ENCODE results near the gene NRK. TPM values are rescaled to one million over a fixed set of nuclear protein-coding genes. Genes with fewer than 3 reads are reported as not detected.

The NRK gene
- total and polyA plus RNA-seq, 2 of the 4 experiments (the other 2 are of a cell fraction), result 0.92 to 2.7 TPM

DNA sequence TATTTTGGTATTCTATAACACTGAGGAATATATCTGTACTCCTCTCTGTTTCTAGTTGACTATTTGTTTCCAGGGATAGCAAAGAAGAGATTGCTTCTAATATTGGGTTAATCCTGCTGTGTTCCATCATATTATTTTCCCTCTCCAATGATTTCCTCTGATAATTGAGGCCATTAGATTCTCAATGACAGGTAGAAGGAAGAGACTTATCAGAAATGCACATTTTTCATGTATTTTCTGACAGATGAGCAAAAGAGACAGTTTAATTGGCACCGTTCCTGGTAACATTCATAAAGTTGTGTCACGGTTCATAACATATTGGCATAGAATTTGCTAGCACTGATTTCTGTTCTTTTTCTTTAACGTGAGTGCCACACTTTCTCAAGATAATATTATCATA lies 58.2 kb downstream of the NRK start:
- DNase-seq, result no peak
- CTCF ChIA-PET, result interaction anchor here (0.5 kb wide), 1 partner anchor 63 kb away, joined by 3 read pairs; no protein-coding TSS in a partner anchor
- no peaks in the 10 kb centered on the region for H4K20me1 ChIP-seq (ENCODE audit: insufficient read depth, low read length)
- H3K27ac ChIP-seq (ENCODE audit: insufficient read depth, low read length), result no peak overlapping the region
- no peaks in the 10 kb centered on the region for H3K9me1 ChIP-seq (ENCODE audit: insufficient read depth, low read length)
- no peaks in the 10 kb centered on the region for H3K36me3 ChIP-seq (ENCODE audit: control insufficient read depth, insufficient read depth, low read length)
- H2AK9ac ChIP-seq (replicated peaks; ENCODE audit: low read depth, low read length, poor library complexity), result no peak overlapping the region
- POLR2A ChIA-PET (ENCODE audit: unreplicated experiment), result no interaction called here
- intact Hi-C loops (cut with micrococcal nuclease) (no loop called here), in situ Hi-C loops (cut with MboI; ENCODE audit: low sequenced_read_pairs) (no loop called here), dilution Hi-C loops (cut with HindIII; ENCODE audit: low sequenced_read_pairs, unreplicated experiment) (no loop called here)
- no peak overlapping the region for H3K4me3 ChIP-seq (ENCODE audit: insufficient read depth, low read depth, low read length)
- H4K91ac ChIP-seq (ENCODE audit: insufficient read depth, low read depth, low read length), result no peak overlapping the region
- H2BK20ac ChIP-seq (ENCODE audit: low read depth, low read length), result no peak overlapping the region
- no peak overlapping the region for H3K56ac ChIP-seq (ENCODE audit: extremely low read depth, insufficient read depth, low read length)
- no peak overlapping the region for H3K14ac ChIP-seq (replicated peaks; ENCODE audit: low read depth, low read length)
- H4K8ac ChIP-seq (ENCODE audit: low read depth in 2 of 2, low read length in 2 of 2), result no peak overlapping the region
- no peak overlapping the region for H2AK5ac ChIP-seq (ENCODE audit: low read depth, low read length)
- H3K9me3 ChIP-seq (ENCODE audit: control insufficient read depth, insufficient read depth, low read length), result no peaks in the 10 kb centered on the region
- no peaks in the 10 kb centered on the region for H3K27me3 ChIP-seq (ENCODE audit: control insufficient read depth, insufficient read depth, low read length)
- H2BK120ac ChIP-seq (ENCODE audit: low read depth, low read length), result no peak overlapping the region
- no TSS peak for BruUV-seq (replicated peaks)
- no peaks in the 10 kb centered on the region for H3K4me1 ChIP-seq (ENCODE audit: control insufficient read depth, insufficient read depth, low read length)
- no peak overlapping the region for H3K9ac ChIP-seq (ENCODE audit: low read depth, low read length)
- no peak overlapping the region for H2BK15ac ChIP-seq (ENCODE audit: low read depth, low read length)
- H4K5ac ChIP-seq (ENCODE audit: low read depth, low read length), result no peak overlapping the region
- H3K18ac ChIP-seq (ENCODE audit: low read depth, low read length), result no peak overlapping the region
- no CpG with 5 or more reads among the region's 3 CpGs for WGBS, 2 experiments (ENCODE audit: extremely low coverage in 2 of 2, insufficient read length in 1 of 2)
- no peak overlapping the region for H3K4ac ChIP-seq (ENCODE audit: low read depth, low read length)
- H2BK5ac ChIP-seq (ENCODE audit: low read depth, low read length, poor library complexity, severe bottlenecking), result no peak overlapping the region
- no peak overlapping the region for H3K4me2 ChIP-seq (ENCODE audit: low read depth, low read length)
- TF ChIP-seq, protein P1, sequence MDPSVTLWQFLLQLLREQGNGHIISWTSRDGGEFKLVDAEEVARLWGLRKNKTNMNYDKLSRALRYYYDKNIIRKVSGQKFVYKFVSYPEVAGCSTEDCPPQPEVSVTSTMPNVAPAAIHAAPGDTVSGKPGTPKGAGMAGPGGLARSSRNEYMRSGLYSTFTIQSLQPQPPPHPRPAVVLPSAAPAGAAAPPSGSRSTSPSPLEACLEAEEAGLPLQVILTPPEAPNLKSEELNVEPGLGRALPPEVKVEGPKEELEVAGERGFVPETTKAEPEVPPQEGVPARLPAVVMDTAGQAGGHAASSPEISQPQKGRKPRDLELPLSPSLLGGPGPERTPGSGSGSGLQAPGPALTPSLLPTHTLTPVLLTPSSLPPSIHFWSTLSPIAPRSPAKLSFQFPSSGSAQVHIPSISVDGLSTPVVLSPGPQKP (IDR thresholded peaks at IDR 0.05; ENCODE audit: borderline replicate concordance, low read depth, low read length), result no peak
- TF ChIP-seq MAFK (IDR thresholded peaks at IDR 0.05; ENCODE audit: low read depth, low read length) (no peak), SMC3 (IDR thresholded peaks at IDR 0.05; ENCODE audit: low read depth, low read length) (no peak), NFE2L2 (IDR thresholded peaks at IDR 0.05; ENCODE audit: low read depth, low read length) (no peak)
- TF ChIP-seq, protein P2, sequence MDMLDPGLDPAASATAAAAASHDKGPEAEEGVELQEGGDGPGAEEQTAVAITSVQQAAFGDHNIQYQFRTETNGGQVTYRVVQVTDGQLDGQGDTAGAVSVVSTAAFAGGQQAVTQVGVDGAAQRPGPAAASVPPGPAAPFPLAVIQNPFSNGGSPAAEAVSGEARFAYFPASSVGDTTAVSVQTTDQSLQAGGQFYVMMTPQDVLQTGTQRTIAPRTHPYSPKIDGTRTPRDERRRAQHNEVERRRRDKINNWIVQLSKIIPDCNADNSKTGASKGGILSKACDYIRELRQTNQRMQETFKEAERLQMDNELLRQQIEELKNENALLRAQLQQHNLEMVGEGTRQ (IDR thresholded peaks at IDR 0.05; ENCODE audit: low read depth, low read length), result no peak
- H2AFZ ChIP-seq (replicated peaks; ENCODE audit: low read length, poor library complexity), result no peak overlapping the region
- ATAC-seq (ENCODE audit: low read depth), result no peak
- no peaks in the 10 kb centered on the region for H3K79me1 ChIP-seq (ENCODE audit: low read depth in 1 of 2, low read length in 2 of 2)
- no peak overlapping the region for H3K23ac ChIP-seq (ENCODE audit: low read depth, low read length)
